GM21529 (cell line): ENCODE measurements around the gene RECK.
"Not testable (repeated sequence)": the region's sequence is repeated elsewhere in the genome, so short reads cannot be mapped to it uniquely, and the experiment has no call there.

Source experiments
- ATAC-seq: cut with Tn5 transposase; IDR thresholded peaks from one replicate; pipeline ENCODE4 v1.9.1; 2021; ENCODE audit not compliant: unreplicated experiment

The RECK gene

DNA sequence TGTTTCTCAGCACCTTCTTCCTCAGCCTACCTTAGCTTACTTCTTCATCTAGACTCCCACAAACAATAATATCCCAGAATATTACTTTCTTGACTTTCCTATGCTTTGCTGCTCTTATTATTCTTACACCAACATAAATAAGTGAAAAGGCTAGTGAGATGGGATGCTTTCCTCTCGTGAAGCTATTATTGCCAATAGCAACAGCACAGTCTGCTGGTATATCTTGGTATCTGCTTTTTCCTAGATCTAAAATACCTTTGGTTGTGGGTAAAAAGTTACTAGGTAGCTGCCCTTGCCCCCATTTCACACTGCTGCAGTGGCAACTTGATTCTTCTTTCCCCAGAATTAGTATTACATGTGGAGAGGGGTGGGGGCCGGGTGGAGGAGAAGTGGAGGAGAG lies 73.7 kb downstream of the RECK start:
- no peak for ATAC-seq

DNA sequence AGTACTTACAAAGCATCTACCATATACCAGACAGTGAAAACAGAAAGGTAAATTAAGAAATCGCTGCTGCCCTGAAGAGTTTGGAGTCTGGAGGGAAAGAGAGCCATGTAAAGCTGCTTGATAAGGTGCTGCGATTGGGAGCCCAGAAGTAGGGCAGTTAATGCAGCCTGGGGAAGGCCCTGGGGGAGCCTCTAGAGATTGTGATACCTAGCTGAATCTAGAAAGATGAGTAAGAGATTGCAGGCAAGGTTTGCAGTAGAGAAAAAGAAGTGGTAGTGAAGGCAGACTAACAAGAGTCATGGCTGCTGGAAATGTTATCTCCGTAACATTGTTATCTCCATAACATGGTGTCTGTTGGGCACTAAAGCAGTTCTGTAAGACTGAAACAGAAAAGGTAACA lies 75.8 kb downstream of the RECK start:
- ATAC-seq, result no peak

DNA sequence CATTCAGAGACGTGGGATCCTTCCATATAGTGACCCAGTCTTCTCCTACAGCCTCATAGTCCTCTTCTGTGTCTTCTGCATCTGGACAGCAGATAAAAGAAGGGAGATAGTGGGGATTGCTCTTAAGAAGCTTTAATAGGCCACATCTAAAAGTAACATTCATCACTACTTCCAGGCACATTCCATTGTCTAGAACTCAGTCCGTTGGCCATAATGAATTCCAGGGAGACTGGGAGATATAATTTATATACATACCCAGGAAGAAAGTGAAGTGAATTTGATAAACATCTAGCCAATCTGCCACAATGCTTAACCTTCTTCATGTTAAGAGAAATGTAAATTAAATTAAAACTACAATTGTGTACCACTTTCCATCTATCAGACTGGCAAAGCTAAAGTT lies 77.3 kb downstream of the RECK start:
- no peak for ATAC-seq

GRCh38 chr9:36116593-36116992 lies 79.9 kb downstream of the RECK start:
- no peak for ATAC-seq

DNA sequence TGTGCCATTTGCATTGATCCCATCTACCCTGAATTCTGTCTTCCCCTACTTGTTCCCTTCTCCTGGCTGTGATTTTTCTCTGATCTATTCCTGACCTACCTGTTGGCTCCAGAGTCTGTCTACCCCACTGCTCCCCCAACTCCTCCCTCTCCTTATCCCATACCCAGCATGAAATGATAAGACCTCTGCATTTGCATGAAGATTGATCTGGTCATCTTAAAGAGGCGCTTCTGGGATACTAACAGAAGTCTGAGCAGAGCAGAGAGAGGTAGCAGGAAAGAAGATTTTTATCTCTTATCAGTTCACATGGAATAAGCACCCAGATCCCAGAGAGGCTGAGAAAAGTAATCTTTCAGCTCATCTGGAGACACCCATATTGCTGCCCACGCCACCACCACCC lies 81.5 kb downstream of the RECK start:
- no peak for ATAC-seq

DNA sequence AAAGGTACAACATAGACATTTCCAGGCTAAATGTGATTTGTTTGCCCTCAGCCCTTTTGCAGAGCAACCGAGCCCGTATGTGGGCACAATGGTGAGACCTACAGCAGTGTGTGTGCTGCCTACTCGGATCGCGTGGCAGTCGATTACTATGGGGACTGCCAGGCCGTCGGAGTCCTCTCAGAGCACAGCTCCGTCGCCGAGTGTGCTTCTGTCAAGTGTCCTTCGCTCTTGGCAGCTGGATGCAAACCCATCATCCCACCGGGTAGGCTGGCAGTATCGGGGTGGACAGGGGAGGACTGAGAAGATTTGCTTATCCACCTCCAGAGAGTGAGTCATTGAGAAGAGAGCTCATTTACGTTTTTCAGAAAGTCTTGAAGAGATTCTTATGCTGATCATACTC lies 82.0 kb downstream of the RECK start:
- ATAC-seq, result no peak

DNA sequence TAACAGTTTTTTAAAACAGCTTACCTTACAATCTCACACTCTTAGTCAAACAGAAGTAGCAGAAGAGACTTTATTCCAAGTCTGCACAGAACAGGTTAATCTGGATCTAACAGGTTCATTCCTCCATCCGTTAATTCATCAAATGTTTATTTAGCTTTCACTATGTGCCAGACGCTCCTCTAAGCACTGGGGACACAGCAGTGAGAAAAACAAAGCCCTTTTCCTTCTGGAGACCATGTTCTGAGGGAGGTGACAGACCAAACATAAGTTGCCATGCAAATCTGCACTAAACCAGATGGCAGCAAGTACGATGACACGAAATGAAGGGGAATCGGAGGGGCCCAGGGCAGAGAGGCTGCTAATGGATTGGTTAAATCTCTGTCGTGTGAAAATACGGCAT lies 82.8 kb downstream of the RECK start:
- ATAC-seq, result no peak

- ATAC-seq, result no peak
Measured at GRCh38 chr9:36120705-36121104, 84.0 kb downstream of the RECK start.

GRCh38 chr9:36121971-36122370 lies 85.3 kb downstream of the RECK start:
- no peak for ATAC-seq

DNA sequence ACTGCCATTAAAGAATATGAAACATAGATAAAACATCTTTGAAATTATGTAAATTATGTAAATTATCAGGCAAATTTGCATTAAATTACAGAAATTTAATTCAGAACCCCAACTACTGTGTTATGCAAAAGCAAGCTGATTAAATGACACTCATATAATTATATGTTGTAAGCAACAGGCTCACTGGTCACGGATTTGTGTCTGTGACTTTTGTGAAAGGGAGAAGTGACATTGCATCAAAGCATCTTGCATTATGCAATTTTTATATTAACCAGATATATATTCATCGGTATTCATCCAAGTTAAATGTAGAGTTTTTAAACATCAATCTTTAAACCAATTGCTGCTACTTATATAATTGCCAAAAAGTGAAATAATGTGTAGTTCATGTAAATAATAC lies 86.8 kb downstream of the RECK start:
- no peak for ATAC-seq

GRCh38 chr9:36125062-36125855 lies 88.5 kb downstream of the RECK start:
- ATAC-seq, result no peak

- no peak for ATAC-seq
Measured at GRCh38 chr9:36126016-36126730, 89.5 kb downstream of the RECK start.

GRCh38 chr9:36127652-36128244 lies 91.0 kb downstream of the RECK start:
- no peak for ATAC-seq

GRCh38 chr9:36128349-36128748 lies 91.6 kb downstream of the RECK start:
- ATAC-seq, result no peak

GRCh38 chr9:36129139-36129538 lies 92.4 kb downstream of the RECK start:
- no peak for ATAC-seq

DNA sequence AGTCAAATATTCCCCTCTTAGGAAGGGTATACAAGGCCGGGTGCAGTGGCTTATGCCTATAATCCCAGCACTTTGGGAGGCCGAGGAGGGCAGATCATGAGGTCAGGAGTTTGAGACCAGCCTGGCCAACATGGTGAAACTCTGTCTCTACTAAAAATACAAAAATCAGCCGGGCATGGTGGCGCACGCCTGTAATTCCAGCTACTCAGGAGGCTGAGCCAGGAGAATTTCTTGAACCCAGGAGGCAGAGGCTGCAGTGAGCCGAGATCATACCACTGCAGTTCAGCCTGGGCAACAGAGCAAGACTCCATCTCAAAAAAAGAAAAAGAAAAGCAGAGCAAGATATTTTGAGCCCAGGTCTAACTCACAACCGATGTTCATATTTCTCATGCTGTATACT lies 95.0 kb downstream of the RECK start:
- ATAC-seq, result not testable (repeated sequence)

DNA sequence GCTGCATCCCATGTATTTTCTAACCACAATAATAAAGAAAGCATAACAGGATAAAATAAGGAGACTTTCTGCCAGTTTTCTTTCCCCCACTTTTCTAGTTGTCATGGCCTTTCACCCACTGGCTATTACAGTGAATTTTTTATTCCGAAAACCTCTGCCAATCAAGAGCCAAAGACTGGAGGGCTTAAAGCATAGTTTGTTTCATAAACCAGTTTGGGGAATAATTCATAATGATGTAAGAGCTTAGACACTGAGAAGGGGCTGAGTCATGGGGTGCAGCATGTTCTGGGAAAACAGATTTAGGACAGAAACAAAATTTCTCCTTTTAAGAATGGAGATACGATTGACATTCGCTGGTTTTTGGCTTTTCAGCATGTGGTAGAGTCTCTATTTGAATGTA lies 95.4 kb downstream of the RECK start:
- ATAC-seq, result no peak

GRCh38 chr9:36134761-36135505 lies 98.2 kb downstream of the RECK start:
- ATAC-seq, result no peak

DNA sequence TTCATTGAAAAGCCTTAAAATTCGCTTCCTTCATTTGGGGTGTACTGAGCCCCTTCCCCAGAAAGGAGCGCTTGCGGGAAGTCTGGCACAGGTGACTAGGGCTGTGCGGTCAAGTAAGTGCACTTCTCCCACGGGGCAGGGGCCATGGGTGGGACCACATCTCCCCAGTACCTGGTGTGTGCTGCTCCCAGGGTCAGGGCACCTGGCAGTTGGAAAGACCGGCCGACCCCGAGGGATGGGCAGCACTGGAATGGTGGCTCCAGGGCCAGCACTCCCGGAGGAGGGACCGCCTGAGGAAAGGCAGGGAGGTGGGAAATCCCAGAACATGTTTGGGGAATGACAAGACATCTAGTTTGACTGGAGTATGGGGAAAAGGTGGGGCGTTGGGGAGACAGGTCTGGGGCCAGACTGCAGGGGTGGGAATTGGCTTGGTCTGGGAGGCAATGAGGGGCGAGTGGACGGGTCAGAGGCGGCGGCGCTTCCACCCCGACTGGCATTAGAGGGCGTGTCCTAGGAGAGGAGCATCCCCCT lies 99.1 kb downstream of the RECK start:
- ATAC-seq, result no peak

GRCh38 chr9:36136272-36136893 lies 99.7 kb downstream of the RECK start, which contains the start of gene GLIPR2:
GLIPR2 (plus strand) TSS chr9:36136733; CDS start chr9:36136779, 46 bp downstream.
- peak; percentile 96 for ATAC-seq
